GM23338 (cell line): ENCODE results near the gene KRTAP20-2. TPM values are rescaled to one million over a fixed set of nuclear protein-coding genes. Genes with fewer than 3 reads are reported as not detected.

Source experiments
- ATAC-seq: fragments of 200-7000 bp; cut with Tn5 transposase; 3 replicates; pipeline ENCODE4 v1.9.1; 2020
- DNase-seq: peaks from one replicate; pipeline ENCODE4 v3.0.0-alpha.2; 2015; ENCODE audit warnings: low spot score
- H2AFZ ChIP-seq: fragments of 200-600 bp; sonication (generic); 2 replicates; pipeline ENCODE4 v1.8.0; 2016; ENCODE audit warnings: antibody characterized with exemption, mild to moderate bottlenecking, moderate library complexity
- H3F3A ChIP-seq: fragments of 200-600 bp; sonication (generic); replicated peaks from 2 replicates; pipeline ENCODE4 v1.8.0; 2017; ENCODE audit warnings: antibody characterized with exemption, mixed run types, low read depth
- H3K27ac ChIP-seq: fragments of 200-600 bp; sonication (generic); 2 replicates; pipeline ENCODE4 v1.6.1; 2016; ENCODE audit warnings: low read depth
- H3K27me3 ChIP-seq: fragments of 200-600 bp; sonication (generic); 2 replicates; pipeline ENCODE4 v1.8.0; 2016; ENCODE audit warnings: mild to moderate bottlenecking, mixed run types, moderate library complexity; ENCODE audit not compliant: insufficient read depth
- H3K36me3 ChIP-seq: fragments of 200-600 bp; sonication (generic); 2 replicates; pipeline ENCODE4 v1.8.0; 2016; ENCODE audit warnings: mild to moderate bottlenecking; ENCODE audit not compliant: insufficient read depth
- H3K4me1 ChIP-seq: fragments of 200-600 bp; sonication (generic); 2 replicates; pipeline ENCODE4 v1.8.0; 2016; ENCODE audit warnings: mild to moderate bottlenecking, moderate library complexity; ENCODE audit not compliant: insufficient read depth
- H3K4me2 ChIP-seq: fragments of 200-600 bp; sonication (generic); 2 replicates; pipeline ENCODE4 v1.7.1; 2017; ENCODE audit warnings: mixed run types
- H3K4me3 ChIP-seq: fragments of 200-600 bp; sonication (generic); 2 replicates; pipeline ENCODE4 v1.6.1; 2016; ENCODE audit warnings: mixed run types
- H3K79me2 ChIP-seq: fragments of 200-600 bp; sonication (generic); replicated peaks from 2 replicates; pipeline ENCODE4 v1.8.0; 2017; ENCODE audit warnings: mild to moderate bottlenecking; ENCODE audit not compliant: insufficient read depth
- H3K9me2 ChIP-seq: fragments of 200-600 bp; sonication (generic); 2 replicates; pipeline ENCODE4 v1.8.0; 2017; ENCODE audit not compliant: insufficient read depth
- H4K20me1 ChIP-seq: fragments of 200-600 bp; sonication (generic); replicated peaks from 2 replicates; pipeline ENCODE4 v1.8.0; 2017; ENCODE audit warnings: mild to moderate bottlenecking; ENCODE audit not compliant: insufficient read depth
- H3K27ac Mint-ChIP-seq: 2 replicates; pipeline ENCODE4 v1.8.0; 2020; ENCODE audit warnings: inconsistent platforms, mild to moderate bottlenecking, moderate library complexity, mixed read lengths
- H3K27me3 Mint-ChIP-seq: 3 replicates; pipeline ENCODE4 v1.8.0; 2022; ENCODE audit warnings: low read depth, mild to moderate bottlenecking, moderate library complexity, mixed read lengths, inconsistent platforms; ENCODE audit not compliant: insufficient read depth, poor library complexity
- H3K36me3 Mint-ChIP-seq: 3 replicates; pipeline ENCODE4 v1.8.0; 2021; ENCODE audit warnings: low read depth, mild to moderate bottlenecking, inconsistent platforms, moderate library complexity, mixed read lengths
- H3K4me1 Mint-ChIP-seq: 3 replicates; pipeline ENCODE4 v1.8.0; 2020; ENCODE audit warnings: mild to moderate bottlenecking, inconsistent platforms, mixed read lengths
- H3K4me3 Mint-ChIP-seq: 3 replicates; pipeline ENCODE4 v1.8.0; 2021; ENCODE audit warnings: moderate library complexity, mild to moderate bottlenecking, inconsistent platforms, mixed read lengths
- H3K9me3 Mint-ChIP-seq: 3 replicates; pipeline ENCODE4 v1.8.0; 2020; ENCODE audit warnings: moderate library complexity, mild to moderate bottlenecking, inconsistent platforms, mixed read lengths
- CREB1 ChIP-seq: fragments of 250-450 bp; sonication (Bioruptor Pico); IDR thresholded peaks from 2 replicates; pipeline ENCODE4 v1.5.0; 2020; ENCODE audit warnings: low read depth, mild to moderate bottlenecking, moderate library complexity
- ETS1 ChIP-seq: IDR thresholded peaks from 2 replicates; pipeline ENCODE4 v1.6.1; 2016; ENCODE audit warnings: antibody characterized with exemption
- EZH2 ChIP-seq: fragments of 200-600 bp; sonication (generic); IDR thresholded peaks from one replicate; pipeline ENCODE4 v1.8.0; 2017; ENCODE audit warnings: antibody characterized with exemption, mild to moderate bottlenecking, low read depth; ENCODE audit not compliant: unreplicated experiment
- EZH2phosphoT487 ChIP-seq: fragments of 200-600 bp; sonication (generic); IDR thresholded peaks from one replicate; pipeline ENCODE4 v1.8.1; 2018; ENCODE audit warnings: antibody characterized with exemption; ENCODE audit not compliant: unreplicated experiment
- JUNB ChIP-seq: IDR thresholded peaks from one replicate; pipeline ENCODE4 v1.6.1; 2016; ENCODE audit warnings: antibody characterized with exemption; ENCODE audit not compliant: unreplicated experiment
- NANOG ChIP-seq: IDR thresholded peaks from 2 replicates; pipeline ENCODE4 v1.6.1; 2016; ENCODE audit warnings: antibody characterized with exemption, borderline replicate concordance
- POLR2AphosphoS5 ChIP-seq: IDR thresholded peaks from 2 replicates; pipeline ENCODE4 v1.6.1; 2016; ENCODE audit warnings: antibody characterized with exemption, low read depth
- REST ChIP-seq: IDR thresholded peaks from one replicate; pipeline ENCODE4 v1.6.1; 2018; ENCODE audit warnings: antibody characterized with exemption; ENCODE audit not compliant: unreplicated experiment
- STAT1 ChIP-seq: IDR thresholded peaks from one replicate; pipeline ENCODE4 v1.6.1; 2016; ENCODE audit warnings: antibody characterized with exemption; ENCODE audit not compliant: unreplicated experiment
- ZNF114 ChIP-seq: fragments of 250-450 bp; sonication (Bioruptor Pico); IDR thresholded peaks from 2 replicates; pipeline ENCODE4 v1.5.0; 2020; ENCODE audit warnings: mild to moderate bottlenecking, moderate library complexity
- ZNF331 ChIP-seq: fragments of 250-450 bp; sonication (Bioruptor Pico); IDR thresholded peaks from 2 replicates; pipeline ENCODE4 v1.5.0; 2020; ENCODE audit warnings: low read depth, mild to moderate bottlenecking, moderate library complexity
- ZNF462 ChIP-seq: fragments of 250-450 bp; sonication (Bioruptor Pico); IDR thresholded peaks from 2 replicates; pipeline ENCODE4 v1.5.0; 2020; ENCODE audit warnings: mild to moderate bottlenecking, moderate library complexity
- long read RNA-seq: library from polyadenylated mRNA; unstranded; transcript quantifications from one replicate; pipeline ENCODE4 v2.0.0, GENCODE V29; 2020; ENCODE audit not compliant: unreplicated experiment
- polyA plus RNA-seq: library from polyadenylated mRNA; unstranded; fragments of >200 nt; fragmentation: Nextera tagmentation; extraction: Ambion mirVana; gene quantifications from 2 replicates; pipeline ENCODE4 v1.2.1, GENCODE V29; 2016
- total RNA-seq: library from RNA; depleted of rRNA; stranded (reverse); fragments of >200 nt; shearing (Covaris generic); gene quantifications from 2 replicates; pipeline ENCODE4 v1.2.3, GENCODE V29; 2014; rRNA removed
- TF ChIP-seq, protein P1 (sequence below), 2 experiments: fragments of 200-600 bp in 1 of 2; sonication (generic) in 1 of 2; conservative IDR thresholded peaks; 2 replicates each; pipeline versions ENCODE4 v1.5.1 to v1.6.1; 2016 to 2017; ENCODE audit warnings: antibody characterized with exemption in 2 of 2, low read depth in 2 of 2, mild to moderate bottlenecking in 2 of 2, moderate library complexity in 1 of 2

Gene KRTAP20-2
- total RNA-seq (not detected in 2 replicates), polyA plus RNA-seq (not detected in 2 replicates)
- long read RNA-seq, result 0 reads

- Mint-ChIP-seq H3K36me3 (no peaks in the 10 kb centered on the region), H3K27ac (no peak within 1 kb of the TSS), H3K9me3 (no peaks in the 10 kb centered on the region; the same call in 2 of the 3 replicates), H3K27me3 (peaks cover 2% of the 10 kb centered on the region), H3K4me1 (no peaks in the 10 kb centered on the region), H3K4me3 (no peak within 1 kb of the TSS)
- Histone ChIP-seq H3F3A (no peaks in the 10 kb centered on the region), H3K36me3 (no peaks in the 10 kb centered on the region), H3K9me2 (no peaks in the 10 kb centered on the region; the same call in 1 of the 2 replicates), H3K27me3 (no peaks in the 10 kb centered on the region), H3K4me1 (no peaks in the 10 kb centered on the region), H3K4me3 (no peak within 1 kb of the TSS), H3K27ac (no peak within 1 kb of the TSS), H4K20me1 (no peaks in the 10 kb centered on the region), H2AFZ (no peak within 1 kb of the TSS), H3K4me2 (no peak within 1 kb of the TSS), H3K79me2 (no peaks in the 10 kb centered on the region)
- TF ChIP-seq EZH2phosphoT487, result no peak
- TF ChIP-seq POLR2AphosphoS5, result no peak
- TF ChIP-seq ZNF331, result no peak
- TF ChIP-seq STAT1, result no peak
- no peak for TF ChIP-seq ETS1
- no peak for TF ChIP-seq JUNB
- TF ChIP-seq ZNF114 (CRISPR knock-in tag), result no peak
- no peak for TF ChIP-seq NANOG
- TF ChIP-seq, protein P1, sequence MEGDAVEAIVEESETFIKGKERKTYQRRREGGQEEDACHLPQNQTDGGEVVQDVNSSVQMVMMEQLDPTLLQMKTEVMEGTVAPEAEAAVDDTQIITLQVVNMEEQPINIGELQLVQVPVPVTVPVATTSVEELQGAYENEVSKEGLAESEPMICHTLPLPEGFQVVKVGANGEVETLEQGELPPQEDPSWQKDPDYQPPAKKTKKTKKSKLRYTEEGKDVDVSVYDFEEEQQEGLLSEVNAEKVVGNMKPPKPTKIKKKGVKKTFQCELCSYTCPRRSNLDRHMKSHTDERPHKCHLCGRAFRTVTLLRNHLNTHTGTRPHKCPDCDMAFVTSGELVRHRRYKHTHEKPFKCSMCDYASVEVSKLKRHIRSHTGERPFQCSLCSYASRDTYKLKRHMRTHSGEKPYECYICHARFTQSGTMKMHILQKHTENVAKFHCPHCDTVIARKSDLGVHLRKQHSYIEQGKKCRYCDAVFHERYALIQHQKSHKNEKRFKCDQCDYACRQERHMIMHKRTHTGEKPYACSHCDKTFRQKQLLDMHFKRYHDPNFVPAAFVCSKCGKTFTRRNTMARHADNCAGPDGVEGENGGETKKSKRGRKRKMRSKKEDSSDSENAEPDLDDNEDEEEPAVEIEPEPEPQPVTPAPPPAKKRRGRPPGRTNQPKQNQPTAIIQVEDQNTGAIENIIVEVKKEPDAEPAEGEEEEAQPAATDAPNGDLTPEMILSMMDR (conservative IDR thresholded peaks at IDR 0.05; ENCODE audit: low read depth in 2 of 2), result no peak
- no peak for TF ChIP-seq EZH2
- no peak for TF ChIP-seq REST
- no peak for TF ChIP-seq CREB1 (CRISPR knock-in tag)
- TF ChIP-seq ZNF462 (CRISPR knock-in tag), result no peak
- ATAC-seq, result no peak
- no peak for DNase-seq
Measured at GRCh38 chr21:30634906-30635305, at the start of gene KRTAP20-2. Gene KRTAP20-2 (plus strand): TSS chr21:30635206. CDS start chr21:30635264, 58 bp downstream.
